RWPE1 (cell line): ENCODE data around the gene RIC8B.

Experiments
- CTCF ChIA-PET: fragments of 350-600 bp; sonication (Branson Sonifier 250); formaldehyde crosslinking; extraction: SDS; loops from one replicate; lab custom pipeline; 2021; lab: Yijun Ruan, JAX
- POLR2A ChIA-PET: fragments of 400-600 bp; formaldehyde crosslinking; extraction: SDS; loops from one replicate; lab custom pipeline; 2020; ENCODE audit warnings: antibody characterized with exemption; ENCODE audit not compliant: low non-redundant PET; lab: Yijun Ruan, JAX
- DNase-seq: peaks from one replicate; pipeline ENCODE4 v3.0.0; 2012; ENCODE audit warnings: low spot score
- H3K27ac ChIP-seq: fragments of 450-650 bp; 2 replicates; pipeline ENCODE4 v1.5.1; 2017
- TF ChIP-seq, protein P1 (sequence below): fragments of 450-650 bp; conservative IDR thresholded peaks from 2 replicates; pipeline ENCODE4 v1.5.1; 2017; ENCODE audit warnings: low read depth, mild to moderate bottlenecking

Gene RIC8B

DNA sequence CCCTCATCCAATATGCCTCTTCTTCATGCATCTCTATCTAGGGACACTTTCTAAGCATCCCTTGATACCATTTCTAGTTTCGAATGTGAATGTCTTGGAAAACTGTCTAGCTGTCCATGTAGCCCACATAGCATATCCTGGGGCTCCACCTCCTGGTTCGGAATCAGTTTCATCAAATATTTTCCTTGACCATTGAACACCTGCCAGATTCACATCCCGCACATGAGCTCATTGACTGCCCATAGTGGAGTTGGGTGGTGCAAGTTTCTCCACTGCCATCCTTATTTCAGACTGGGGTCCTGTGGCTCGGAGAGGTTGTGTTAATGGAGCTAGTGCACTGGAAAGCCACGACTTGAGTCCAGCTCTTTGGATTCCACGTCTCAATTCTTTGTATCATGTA lies 122.6 kb downstream of the RIC8B start:
- CTCF ChIA-PET = interaction anchor here (0.6 kb wide), 2 partner anchors 38 to 153 kb away, joined by 3 read pairs; no protein-coding TSS in a partner anchor
- no peak for DNase-seq
- no peak overlapping the region for H3K27ac ChIP-seq
- TF ChIP-seq, protein P1, sequence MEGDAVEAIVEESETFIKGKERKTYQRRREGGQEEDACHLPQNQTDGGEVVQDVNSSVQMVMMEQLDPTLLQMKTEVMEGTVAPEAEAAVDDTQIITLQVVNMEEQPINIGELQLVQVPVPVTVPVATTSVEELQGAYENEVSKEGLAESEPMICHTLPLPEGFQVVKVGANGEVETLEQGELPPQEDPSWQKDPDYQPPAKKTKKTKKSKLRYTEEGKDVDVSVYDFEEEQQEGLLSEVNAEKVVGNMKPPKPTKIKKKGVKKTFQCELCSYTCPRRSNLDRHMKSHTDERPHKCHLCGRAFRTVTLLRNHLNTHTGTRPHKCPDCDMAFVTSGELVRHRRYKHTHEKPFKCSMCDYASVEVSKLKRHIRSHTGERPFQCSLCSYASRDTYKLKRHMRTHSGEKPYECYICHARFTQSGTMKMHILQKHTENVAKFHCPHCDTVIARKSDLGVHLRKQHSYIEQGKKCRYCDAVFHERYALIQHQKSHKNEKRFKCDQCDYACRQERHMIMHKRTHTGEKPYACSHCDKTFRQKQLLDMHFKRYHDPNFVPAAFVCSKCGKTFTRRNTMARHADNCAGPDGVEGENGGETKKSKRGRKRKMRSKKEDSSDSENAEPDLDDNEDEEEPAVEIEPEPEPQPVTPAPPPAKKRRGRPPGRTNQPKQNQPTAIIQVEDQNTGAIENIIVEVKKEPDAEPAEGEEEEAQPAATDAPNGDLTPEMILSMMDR = no peak
- POLR2A ChIA-PET = no interaction called here

DNA sequence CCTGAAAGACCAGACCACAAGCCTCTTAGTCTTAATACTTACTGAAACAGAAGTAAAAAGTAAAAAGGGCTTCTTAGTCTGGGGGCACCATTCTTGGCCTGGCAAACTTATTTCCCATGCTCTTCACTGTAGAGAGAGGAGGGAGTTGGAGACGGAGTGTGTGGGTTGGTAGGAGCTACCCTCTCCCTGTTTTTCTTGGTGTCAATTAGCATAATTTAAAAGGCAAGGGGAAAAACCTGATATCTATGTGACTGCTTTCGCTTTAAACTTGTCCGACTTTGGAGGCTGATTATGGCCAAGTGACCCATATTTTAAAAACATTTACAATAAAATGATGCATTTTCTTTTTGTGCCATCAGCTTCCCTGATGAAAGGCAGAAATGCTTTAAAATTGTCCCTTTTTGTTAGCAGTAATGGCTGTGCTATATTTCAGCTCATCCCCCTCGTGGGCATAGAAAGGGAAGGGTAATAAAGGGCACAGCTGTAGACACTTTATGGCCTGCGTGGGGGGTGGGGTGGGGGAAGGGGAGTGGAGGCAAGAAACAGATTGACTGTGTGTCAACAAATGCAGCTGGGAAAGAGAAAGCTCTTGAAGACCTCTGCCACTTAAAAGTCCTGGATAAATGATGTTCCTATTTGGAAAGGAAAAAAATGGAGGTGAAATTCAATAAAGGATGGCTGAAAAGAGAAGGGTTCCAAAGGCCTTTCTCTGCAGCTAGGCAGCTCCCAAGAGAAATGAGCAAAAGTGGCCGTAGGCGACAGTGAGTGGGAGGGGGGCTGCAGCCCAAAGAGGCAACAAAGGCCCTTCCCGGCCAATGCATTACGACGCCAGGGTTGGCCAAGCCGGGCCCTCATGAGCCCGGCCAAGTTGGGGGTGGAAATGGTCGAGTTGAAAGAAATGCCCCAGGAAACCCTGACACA lies 123.8 kb downstream of the RIC8B start:
- TF ChIP-seq, protein P1 = no peak
- POLR2A ChIA-PET = no interaction called here
- CTCF ChIA-PET = interaction anchor here (0.6 to 0.9 kb wide), 3 partner anchors 12 to 135 kb away, joined by 3 to 4 read pairs (median 3); no protein-coding TSS in a partner anchor
- H3K27ac ChIP-seq = no peak overlapping the region
- no peak for DNase-seq

DNA sequence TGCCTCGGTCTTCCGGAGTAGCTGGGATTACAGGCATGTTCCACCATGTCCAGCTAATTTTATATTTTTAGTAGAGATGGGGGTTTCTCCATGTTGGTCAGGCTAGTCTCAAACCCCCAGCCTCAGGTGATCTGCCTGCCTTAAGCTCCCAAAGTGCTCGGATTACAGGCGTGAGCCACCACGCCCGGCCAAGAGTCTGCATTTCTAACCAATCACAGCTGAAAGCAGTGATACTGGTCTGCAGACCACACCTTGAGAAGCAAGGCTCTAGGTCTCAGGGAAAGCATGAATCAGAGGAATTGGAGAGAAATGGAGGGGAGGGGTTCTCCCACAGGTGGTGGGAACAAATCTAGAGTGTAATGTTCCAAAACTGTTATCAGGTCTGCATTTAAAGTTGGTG lies 126.1 kb downstream of the RIC8B start:
- no peak overlapping the region for H3K27ac ChIP-seq
- ChIA-PET POLR2A (no interaction called here), CTCF (no interaction called here)

DNA sequence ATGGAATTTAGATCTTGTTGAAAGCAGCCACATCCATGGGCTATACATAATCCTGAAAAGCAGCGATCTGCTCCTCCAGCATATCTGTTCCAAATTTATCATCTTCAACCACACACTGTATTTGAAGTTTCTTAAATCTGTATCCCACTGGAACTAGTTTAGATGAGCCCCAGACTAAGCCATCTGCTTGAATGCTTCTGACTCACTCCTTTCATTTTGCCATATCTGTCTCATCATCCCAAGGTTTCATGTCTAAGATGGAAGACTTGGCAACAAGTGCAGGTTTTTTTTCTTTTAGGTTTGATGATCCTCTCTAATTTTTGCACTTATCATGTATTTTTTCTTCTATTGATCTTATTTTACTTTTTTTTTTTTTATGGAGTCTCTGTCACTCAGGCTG lies 126.8 kb downstream of the RIC8B start:
- no peak overlapping the region for H3K27ac ChIP-seq
- ChIA-PET POLR2A (no interaction called here), CTCF (interaction anchor here (0.6 kb wide), 1 partner anchor 145 kb away, joined by 4 read pairs; no protein-coding TSS in a partner anchor)
- TF ChIP-seq, protein P1 = no peak
- DNase-seq = no peak

More for the DNA sequence above, 126.1 kb downstream of the RIC8B start:
- TF ChIP-seq, protein P1 = no peak
- DNase-seq = no peak

DNA sequence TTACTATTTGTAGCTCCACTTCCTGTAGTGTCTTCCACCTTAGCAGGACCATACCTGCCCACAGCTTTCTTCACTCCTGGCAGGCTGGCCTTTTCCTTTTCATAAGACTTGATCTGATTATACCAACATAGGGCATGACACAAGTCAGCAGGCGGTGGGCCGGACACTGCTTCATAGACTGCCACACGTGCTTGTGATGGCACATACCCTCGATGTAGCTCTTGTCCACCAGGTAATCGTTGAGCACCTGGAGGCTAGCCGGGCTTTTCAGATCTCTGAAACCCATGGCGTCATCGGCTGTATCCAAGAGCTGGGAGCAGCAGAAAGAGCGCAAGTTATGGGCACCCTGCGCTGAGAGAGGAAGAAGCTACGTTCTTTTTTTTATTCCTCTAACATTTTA lies 127.6 kb downstream of the RIC8B start:
- no peak overlapping the region for H3K27ac ChIP-seq
- TF ChIP-seq, protein P1 = no peak
- POLR2A ChIA-PET = no interaction called here
- CTCF ChIA-PET = interaction anchor here (0.6 to 1.2 kb wide), 2 partner anchors 17 to 68 kb away, joined by 3 to 6 read pairs; no protein-coding TSS in a partner anchor
- DNase-seq = no peak

DNA sequence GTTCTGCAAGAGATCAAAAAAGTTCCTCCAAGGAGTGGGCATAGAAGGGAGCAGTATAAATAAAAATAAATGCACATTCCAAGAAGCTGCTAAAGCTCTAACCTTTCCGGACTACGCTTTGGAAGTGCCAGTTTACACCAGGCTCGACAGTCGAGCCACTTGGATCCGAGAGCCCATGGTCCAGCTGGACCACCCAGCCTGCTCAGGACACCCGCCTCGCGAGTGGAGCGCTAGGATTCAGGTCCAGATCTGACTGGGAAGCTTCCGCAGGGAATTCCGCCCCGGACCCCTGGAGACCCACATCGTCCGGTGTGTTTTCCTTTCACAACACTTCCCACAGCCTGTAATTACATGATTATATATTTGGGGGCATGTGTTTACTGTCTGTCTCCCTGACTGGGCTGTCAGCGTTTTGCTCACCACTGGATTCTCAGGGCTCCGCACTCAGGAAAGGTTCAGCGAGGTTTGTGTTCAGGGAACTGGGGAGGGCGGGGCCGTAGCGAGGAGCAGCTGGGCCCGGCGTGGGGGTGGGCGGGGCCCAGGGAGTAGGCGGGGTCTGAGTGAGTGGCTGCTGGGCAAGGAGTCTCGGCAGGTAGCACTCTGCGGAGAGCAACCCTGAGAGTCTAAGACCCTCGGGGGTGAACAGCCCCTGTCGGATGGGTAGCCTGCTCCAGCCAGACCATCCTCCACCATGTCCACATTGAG lies 128.9 kb downstream of the RIC8B start:
- POLR2A ChIA-PET = interaction anchor here (0.7 kb wide), 1 partner anchor 55 kb away, joined by 4 read pairs; no protein-coding TSS in a partner anchor
- peak; percentile 88 for DNase-seq
- H3K27ac ChIP-seq = no peak overlapping the region
- TF ChIP-seq, protein P1 = no peak
- CTCF ChIA-PET = interaction anchor here (0.6 to 1.2 kb wide), 3 partner anchors 16 to 677 kb away, joined by 3 to 6 read pairs (median 3); partner anchors contain the start of gene POLR3B
